Keratinocyte (primary cell): ENCODE data around the gene MAPK4. TPM values are rescaled to one million over a fixed set of nuclear protein-coding genes. Genes with fewer than 3 reads are reported as not detected.
A peak's percentile ranks its signal among the peaks of the same experiment; 100 is the strongest.

Experiments
- DNase-seq: peaks from one replicate; pipeline ENCODE4 v3.0.0-alpha.2; 2011; ENCODE audit warnings: low read depth, missing footprints, low spot score
- FAIRE-seq: peaks from 2 replicates; lab custom pipeline; 2011; peaks lifted over from hg19 to GRCh38; lab: Jason Lieb, UNC
- H2AFZ ChIP-seq: 2 replicates; pipeline ENCODE4 v1.6.0; 2012; ENCODE audit warnings: low read length, control low read depth, inconsistent platforms; ENCODE audit not compliant: control insufficient read depth
- H3K27ac ChIP-seq: 2 replicates; pipeline ENCODE4 v1.5.1; 2011; ENCODE audit warnings: low read length; ENCODE audit not compliant: control insufficient read depth, insufficient read depth
- H3K27me3 ChIP-seq: 3 replicates; pipeline ENCODE4 v1.6.0; 2011; ENCODE audit warnings: low read length; ENCODE audit not compliant: control insufficient read depth, insufficient read depth; ENCODE audit errors: extremely low read depth
- H3K36me3 ChIP-seq, 2 experiments: 2 replicates in 1 of 2; 3 replicates in 1 of 2; pipeline ENCODE4 v1.5.1; 2011; ENCODE audit warnings: low read length in 2 of 2, mild to moderate bottlenecking in 1 of 2; ENCODE audit not compliant: control insufficient read depth in 2 of 2, insufficient read depth in 2 of 2; ENCODE audit errors: extremely low read depth in 1 of 2
- H3K4me1 ChIP-seq: 3 replicates; pipeline ENCODE4 v1.5.1; 2011; ENCODE audit warnings: low read length; ENCODE audit not compliant: control insufficient read depth, insufficient read depth; ENCODE audit errors: extremely low read depth
- H3K4me2 ChIP-seq: 3 replicates; pipeline ENCODE4 v1.6.0; 2011; ENCODE audit warnings: low read depth, low read length; ENCODE audit not compliant: control insufficient read depth, insufficient read depth; ENCODE audit errors: extremely low read depth
- H3K4me3 ChIP-seq, 3 experiments: fragments of 200-600 bp in 1 of 3; sonication (generic) in 1 of 3; 2 replicates in 2 of 3; 3 replicates in 1 of 3; pipeline ENCODE4 v1.5.1; 2011 to 2016; ENCODE audit warnings: low read length in 3 of 3, mild to moderate bottlenecking in 3 of 3, control low read depth in 2 of 3, inconsistent platforms in 1 of 3, low read depth in 1 of 3, mixed read lengths in 1 of 3, mixed run types in 1 of 3, moderate library complexity in 1 of 3; ENCODE audit not compliant: control insufficient read depth in 2 of 3, insufficient read depth in 2 of 3; ENCODE audit errors: extremely low read depth in 1 of 3
- H3K79me2 ChIP-seq: 2 replicates; pipeline ENCODE4 v1.6.0; 2012; ENCODE audit warnings: low read length; ENCODE audit not compliant: control insufficient read depth, insufficient read depth
- H3K9ac ChIP-seq: 3 replicates; pipeline ENCODE4 v1.6.0; 2011; ENCODE audit warnings: low read length; ENCODE audit not compliant: control insufficient read depth, insufficient read depth; ENCODE audit errors: extremely low read depth
- H3K9me1 ChIP-seq: 3 replicates; pipeline ENCODE4 v1.6.0; 2011; ENCODE audit warnings: low read length; ENCODE audit not compliant: control insufficient read depth, insufficient read depth; ENCODE audit errors: extremely low read depth
- H3K9me3 ChIP-seq: 2 replicates; pipeline ENCODE4 v1.5.1; 2012; ENCODE audit warnings: low read depth, low read length; ENCODE audit not compliant: control insufficient read depth
- H4K20me1 ChIP-seq: 3 replicates; pipeline ENCODE4 v1.6.0; 2011; ENCODE audit warnings: low read length; ENCODE audit not compliant: control insufficient read depth, insufficient read depth; ENCODE audit errors: extremely low read depth
- CTCF ChIP-seq, 3 experiments: IDR thresholded peaks in 1 of 3; conservative IDR thresholded peaks in 1 of 3; optimal IDR thresholded peaks in 1 of 3; 2 replicates in 2 of 3; 3 replicates in 1 of 3; pipeline versions ENCODE3 to v1.5.1; 2011; ENCODE audit warnings: low read length in 3 of 3, mild to moderate bottlenecking in 3 of 3, moderate library complexity in 2 of 3, control low read depth in 1 of 3, inconsistent platforms in 1 of 3; ENCODE audit not compliant: insufficient read depth in 2 of 3; ENCODE audit errors: extremely low read depth in 1 of 3
- EZH2 ChIP-seq: IDR thresholded peaks from one replicate; pipeline ENCODE4 v1.6.1; 2012; ENCODE audit warnings: inconsistent platforms, mild to moderate bottlenecking, low read length, moderate library complexity
- dilution Hi-C: fragments of 300-500 bp; cut with MboI; formaldehyde crosslinking; loops from one replicate; pipeline ENCODE4 v1.7.0; 2020; ENCODE audit warnings: low sequenced_read_pairs; ENCODE audit not compliant: extremely low pct_ligation_motif_present
- polyA plus RNA-seq, 5 experiments: library from polyadenylated mRNA; depleted of rRNA in 3 of 5; stranded (reverse) in 3 of 5; stranded (forward) in 1 of 5; unstranded in 1 of 5; fragments of >200 nt; gene quantifications; 1 replicate in 1 of 5; 2 replicates in 3 of 5; 3 replicates in 1 of 5; pipeline versions ENCODE4 v1.2.1 to v1.2.3, GENCODE V29; 2011 to 2012; ENCODE audit warnings: missing spikeins in 2 of 5, low read depth in 1 of 5, low replicate concordance in 1 of 5

Gene MAPK4
- polyA plus RNA-seq, 1 donor (not counting 4 experiments of a cell fraction or from before 2014, with no cell fraction given), result not detected

- no peaks in the 10 kb centered on the region for H3K27me3 ChIP-seq
- FAIRE-seq (peak; percentile 44), DNase-seq (no peak)
- H3K4me2 ChIP-seq, result peak overlapping the region; percentile 53
- peak overlapping the region; percentile 55 for H3K27ac ChIP-seq
- peaks cover 9% of the 10 kb centered on the region for H3K4me1 ChIP-seq
- no peak overlapping the region for H3K9ac ChIP-seq
- TF ChIP-seq CTCF (optimal IDR thresholded peaks at IDR 0.05 in 1 of 3, IDR thresholded peaks at IDR 0.05 in 1 of 3, conservative IDR thresholded peaks at IDR 0.05 in 1 of 3; ENCODE audit: extremely low read depth in 1 of 3, insufficient read depth in 2 of 3, low read length in 3 of 3) (no peak), EZH2 (no peak)
- dilution Hi-C loops, result no loop called here
- H3K79me2 ChIP-seq, result no peaks in the 10 kb centered on the region
- no peaks in the 10 kb centered on the region for H3K9me1 ChIP-seq
- H3K36me3 ChIP-seq, result no peaks in the 10 kb centered on the region
- no peaks in the 10 kb centered on the region for H3K9me3 ChIP-seq
- no peak overlapping the region for H3K4me3 ChIP-seq
- no peaks in the 10 kb centered on the region for H4K20me1 ChIP-seq
- no peak overlapping the region for H2AFZ ChIP-seq
Observed at GRCh38 chr18:50518787-50519546, 40.9 kb upstream of the MAPK4 start.

- no peaks in the 10 kb centered on the region for H3K36me3 ChIP-seq
- TF ChIP-seq EZH2, result no peak
- H4K20me1 ChIP-seq, result no peaks in the 10 kb centered on the region
- H3K9me3 ChIP-seq, result no peaks in the 10 kb centered on the region
- peaks cover 9% of the 10 kb centered on the region for H3K4me1 ChIP-seq
- no peak overlapping the region for H2AFZ ChIP-seq
- FAIRE-seq, result no peak
- H3K27ac ChIP-seq, result no peak overlapping the region
- H3K4me3 ChIP-seq, result no peak overlapping the region
- H3K79me2 ChIP-seq, result no peaks in the 10 kb centered on the region
- H3K9ac ChIP-seq, result no peak overlapping the region
- no peaks in the 10 kb centered on the region for H3K9me1 ChIP-seq
- no peaks in the 10 kb centered on the region for H3K27me3 ChIP-seq
- dilution Hi-C loops, result no loop called here
- DNase-seq, result no peak
- no peak overlapping the region for H3K4me2 ChIP-seq
Observed at GRCh38 chr18:50523165-50523564, 36.7 kb upstream of the MAPK4 start.
